PC-9 (cell line): ENCODE data around the gene LOC101059915.

Experiments used
- BruUV-seq: library from RNA; stranded (reverse); fragments of 400-500 nt; replicated peaks from 2 replicates; lab custom pipeline; 2021; lab: Mats Ljungman, UMichigan
- CTCF ChIA-PET: fragments of 300-600 bp; sonication (Branson Sonifier 250); formaldehyde crosslinking; loops from one replicate; lab custom pipeline; 2022; ENCODE audit warnings: antibody characterized with exemption; lab: Charles Lee
- POLR2A ChIA-PET: fragments of 300-600 bp; sonication (Branson Sonifier 250); formaldehyde crosslinking; loops from one replicate; lab custom pipeline; 2022; ENCODE audit warnings: antibody characterized with exemption; ENCODE audit not compliant: unreplicated experiment; lab: Charles Lee
- DNase-seq, 2 experiments: peaks; one replicate each; pipeline versions ENCODE4 v3.0.0 to v3.0.0-alpha.2; 2015 to 2022; ENCODE audit warnings: mixed read lengths in 1 of 2
- H2AFZ ChIP-seq: fragments of 200-600 bp; sonication (generic); 2 replicates; pipeline ENCODE4 v1.8.1; 2017; ENCODE audit warnings: antibody characterized with exemption
- H3F3A ChIP-seq: fragments of 200-600 bp; sonication (generic); 2 replicates; pipeline ENCODE4 v1.8.1; 2017; ENCODE audit warnings: antibody characterized with exemption, mild to moderate bottlenecking, low read depth; ENCODE audit not compliant: insufficient read depth
- H3K27ac ChIP-seq: fragments of 200-600 bp; sonication (generic); 2 replicates; pipeline ENCODE4 v1.6.1; 2016; ENCODE audit warnings: mixed run types
- H3K27me3 ChIP-seq: fragments of 200-600 bp; sonication (generic); 2 replicates; pipeline ENCODE4 v1.6.1; 2016; ENCODE audit warnings: low read depth, mixed run types; ENCODE audit not compliant: insufficient read depth
- H3K36me3 ChIP-seq: fragments of 200-600 bp; sonication (generic); 2 replicates; pipeline ENCODE4 v1.6.1; 2016; ENCODE audit warnings: low read depth, mixed run types
- H3K4me1 ChIP-seq: fragments of 200-600 bp; sonication (generic); replicated peaks from 2 replicates; pipeline ENCODE4 v1.6.1; 2016; ENCODE audit warnings: mixed run types; ENCODE audit not compliant: insufficient read depth
- H3K4me2 ChIP-seq: fragments of 200-600 bp; sonication (generic); 2 replicates; pipeline ENCODE4 v1.6.1; 2017; ENCODE audit warnings: mixed run types
- H3K4me3 ChIP-seq: fragments of 200-600 bp; sonication (generic); 2 replicates; pipeline ENCODE4 v1.6.1; 2016; ENCODE audit warnings: mixed run types
- H3K79me2 ChIP-seq: fragments of 200-600 bp; sonication (generic); 2 replicates; pipeline ENCODE4 v1.6.1; 2017; ENCODE audit warnings: low read depth, mixed run types
- H3K9me2 ChIP-seq: fragments of 200-600 bp; sonication (generic); 2 replicates; pipeline ENCODE4 v1.8.1; 2017; ENCODE audit warnings: mild to moderate bottlenecking; ENCODE audit not compliant: insufficient read depth
- H3K9me3 ChIP-seq: fragments of 200-600 bp; sonication (generic); 2 replicates; pipeline ENCODE4 v1.8.1; 2016; ENCODE audit warnings: low read depth; ENCODE audit not compliant: insufficient read depth
- H4K20me1 ChIP-seq: fragments of 200-600 bp; sonication (generic); 2 replicates; pipeline ENCODE4 v1.8.1; 2017; ENCODE audit not compliant: insufficient read depth
- EZH2 ChIP-seq: fragments of 200-600 bp; sonication (generic); IDR thresholded peaks from 2 replicates; pipeline ENCODE4 v1.8.0; 2017; ENCODE audit warnings: antibody characterized with exemption, low read depth
- intact Hi-C: fragments of 100-400 bp; cut with micrococcal nuclease; formaldehyde crosslinking; loops from one replicate; pipeline ENCODE4 v1.10.0; 2022; ENCODE audit not compliant: unreplicated experiment
- TF ChIP-seq, protein P1 (sequence below): fragments of 200-600 bp; sonication (generic); conservative IDR thresholded peaks from 2 replicates; pipeline ENCODE4 v1.6.1; 2017; ENCODE audit warnings: mixed run types, antibody characterized with exemption, mild to moderate bottlenecking, moderate library complexity

Gene LOC101059915

DNA sequence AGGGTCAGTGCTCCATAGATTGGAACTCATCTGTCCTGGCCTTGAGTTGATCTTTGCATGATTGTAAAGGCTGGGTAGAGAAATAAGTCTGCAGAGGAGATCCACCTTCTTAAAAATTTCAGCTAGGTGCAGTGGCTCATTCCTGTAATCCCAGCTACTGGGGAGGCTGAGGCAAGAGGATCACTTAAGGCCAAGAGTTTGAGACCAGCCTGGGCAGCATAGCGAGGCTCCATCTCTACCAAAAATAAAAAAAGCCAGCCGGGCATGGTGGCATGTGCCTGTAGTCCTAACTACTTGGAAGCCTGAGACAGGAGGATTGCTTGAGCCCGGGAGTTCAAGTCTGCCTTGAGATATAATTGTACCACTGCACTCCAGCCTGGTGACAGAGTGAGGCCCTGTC is 48.6 kb upstream of the LOC101059915 start:
- no peak for DNase-seq
- TF ChIP-seq, protein P1, sequence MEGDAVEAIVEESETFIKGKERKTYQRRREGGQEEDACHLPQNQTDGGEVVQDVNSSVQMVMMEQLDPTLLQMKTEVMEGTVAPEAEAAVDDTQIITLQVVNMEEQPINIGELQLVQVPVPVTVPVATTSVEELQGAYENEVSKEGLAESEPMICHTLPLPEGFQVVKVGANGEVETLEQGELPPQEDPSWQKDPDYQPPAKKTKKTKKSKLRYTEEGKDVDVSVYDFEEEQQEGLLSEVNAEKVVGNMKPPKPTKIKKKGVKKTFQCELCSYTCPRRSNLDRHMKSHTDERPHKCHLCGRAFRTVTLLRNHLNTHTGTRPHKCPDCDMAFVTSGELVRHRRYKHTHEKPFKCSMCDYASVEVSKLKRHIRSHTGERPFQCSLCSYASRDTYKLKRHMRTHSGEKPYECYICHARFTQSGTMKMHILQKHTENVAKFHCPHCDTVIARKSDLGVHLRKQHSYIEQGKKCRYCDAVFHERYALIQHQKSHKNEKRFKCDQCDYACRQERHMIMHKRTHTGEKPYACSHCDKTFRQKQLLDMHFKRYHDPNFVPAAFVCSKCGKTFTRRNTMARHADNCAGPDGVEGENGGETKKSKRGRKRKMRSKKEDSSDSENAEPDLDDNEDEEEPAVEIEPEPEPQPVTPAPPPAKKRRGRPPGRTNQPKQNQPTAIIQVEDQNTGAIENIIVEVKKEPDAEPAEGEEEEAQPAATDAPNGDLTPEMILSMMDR = no peak
- no peak for TF ChIP-seq EZH2
- Histone ChIP-seq H3K27ac (no peak overlapping the region), H3K4me1 (no peaks in the 10 kb centered on the region), H4K20me1 (no peaks in the 10 kb centered on the region), H3K9me3 (no peaks in the 10 kb centered on the region), H3K27me3 (no peaks in the 10 kb centered on the region), H3K79me2 (no peaks in the 10 kb centered on the region), H3K36me3 (no peaks in the 10 kb centered on the region), H3K4me2 (no peak overlapping the region), H2AFZ (no peak overlapping the region), H3K9me2 (no peaks in the 10 kb centered on the region), H3F3A (no peaks in the 10 kb centered on the region), H3K4me3 (no peak overlapping the region)
- no TSS peak for BruUV-seq
- ChIA-PET POLR2A (no interaction called here), CTCF (no interaction called here)
- intact Hi-C loops = no loop called here

DNA sequence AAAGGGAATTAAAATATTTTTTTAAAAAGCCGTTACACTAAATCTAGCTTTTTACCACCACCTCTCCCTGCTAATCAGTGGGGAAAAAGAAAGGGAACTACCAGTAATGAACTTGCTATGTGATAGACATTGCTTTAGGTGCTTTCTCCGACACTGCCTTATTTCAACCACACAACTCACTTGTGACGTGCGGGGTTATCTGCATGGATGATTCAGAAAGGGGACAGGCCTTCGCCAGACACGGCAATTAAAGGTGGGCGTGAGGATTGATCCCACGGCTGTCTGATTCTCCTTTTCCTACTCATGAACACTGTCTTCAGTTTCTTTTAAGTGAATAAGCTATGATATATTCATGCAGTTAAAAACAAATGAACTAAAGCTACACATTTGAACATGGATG is 48.2 kb upstream of the LOC101059915 start:
- no peak for TF ChIP-seq EZH2
- TF ChIP-seq, protein P1 = no peak
- no peaks in the 10 kb centered on the region for H3K9me3 ChIP-seq
- H3K4me2 ChIP-seq = no peak overlapping the region
- no peak overlapping the region for H2AFZ ChIP-seq
- H3K36me3 ChIP-seq = no peaks in the 10 kb centered on the region
- no peaks in the 10 kb centered on the region for H4K20me1 ChIP-seq
- no peaks in the 10 kb centered on the region for H3K27me3 ChIP-seq
- no peak overlapping the region for H3K4me3 ChIP-seq
- POLR2A ChIA-PET = no interaction called here
- no TSS peak for BruUV-seq
- H3K9me2 ChIP-seq = no peaks in the 10 kb centered on the region
- no peak overlapping the region for H3K27ac ChIP-seq
- no peaks in the 10 kb centered on the region for H3F3A ChIP-seq
- intact Hi-C loops = no loop called here
- no peaks in the 10 kb centered on the region for H3K79me2 ChIP-seq
- no peaks in the 10 kb centered on the region for H3K4me1 ChIP-seq
- no peak for DNase-seq
- CTCF ChIA-PET = no interaction called here

DNA sequence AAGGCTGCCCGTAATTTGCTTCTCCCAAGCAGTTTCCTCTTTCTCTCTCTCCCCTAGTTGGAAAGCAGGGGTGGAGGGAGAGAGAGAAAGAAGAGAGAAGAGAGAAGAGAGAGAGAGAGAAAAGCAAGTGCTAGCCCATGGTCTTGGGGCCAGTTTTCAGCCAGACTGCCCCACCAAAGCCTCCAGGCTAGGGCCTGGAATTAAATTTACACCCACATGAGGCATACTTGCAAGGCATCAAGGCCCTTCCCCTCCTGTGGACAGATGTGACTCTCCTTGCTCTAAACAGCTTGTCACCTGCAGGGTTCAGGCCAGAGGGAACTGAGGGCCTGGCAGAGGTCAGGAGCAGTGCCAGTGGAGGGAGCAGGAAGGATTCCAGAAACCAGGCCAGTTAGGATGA is 47.4 kb upstream of the LOC101059915 start:
- Histone ChIP-seq H3K4me3 (no peak overlapping the region), H3K4me2 (no peak overlapping the region), H3K9me3 (no peaks in the 10 kb centered on the region), H3K27ac (no peak overlapping the region), H2AFZ (no peak overlapping the region), H4K20me1 (no peaks in the 10 kb centered on the region), H3K9me2 (no peaks in the 10 kb centered on the region), H3K27me3 (no peaks in the 10 kb centered on the region), H3K4me1 (no peaks in the 10 kb centered on the region), H3F3A (no peaks in the 10 kb centered on the region), H3K79me2 (no peaks in the 10 kb centered on the region), H3K36me3 (no peaks in the 10 kb centered on the region)
- DNase-seq = no peak
- BruUV-seq = no TSS peak
- CTCF ChIA-PET = no interaction called here
- POLR2A ChIA-PET = no interaction called here
- intact Hi-C loops = no loop called here
- TF ChIP-seq, protein P1 = no peak
- no peak for TF ChIP-seq EZH2
